AG04450 (cell line): ENCODE results near the gene CELA2B. TPM values are rescaled to one million over a fixed set of nuclear protein-coding genes. Genes with fewer than 3 reads are reported as not detected.

ENCODE experiments used
- CTCF ChIA-PET: fragments of 300-600, 350-600 bp; formaldehyde crosslinking; extraction: SDS; loops from one replicate; lab custom pipeline; 2022; ENCODE audit warnings: antibody characterized with exemption, inconsistent platforms; lab: Charles Lee
- POLR2A ChIA-PET: fragments of 350-600 bp; formaldehyde crosslinking; extraction: SDS; loops from one replicate; lab custom pipeline; 2021; ENCODE audit warnings: antibody characterized with exemption, inconsistent platforms; lab: Yijun Ruan, JAX
- DNase-seq: peaks from one replicate; pipeline ENCODE4 v3.0.0-alpha.2; 2011; ENCODE audit warnings: low read depth, low spot score
- H3K27ac ChIP-seq: one replicate; pipeline ENCODE4 v1.5.1; 2012; ENCODE audit warnings: low read depth, low read length, control low read depth
- H3K27me3 ChIP-seq: one replicate; pipeline ENCODE4 v1.6.0; 2012; ENCODE audit warnings: low read length; ENCODE audit not compliant: control insufficient read depth, insufficient read depth
- H3K4me3 ChIP-seq: 2 replicates; pipeline ENCODE4 v1.5.1; 2011; ENCODE audit warnings: mild to moderate bottlenecking, low read depth, low read length, control low read depth
- H3K9me3 ChIP-seq: 2 replicates; pipeline ENCODE4 v1.5.1; 2012; ENCODE audit warnings: low read length; ENCODE audit not compliant: control insufficient read depth, insufficient read depth
- polyA plus RNA-seq: library from polyadenylated mRNA; depleted of rRNA; stranded (reverse); fragments of >200 nt; gene quantifications from 2 replicates; pipeline ENCODE4 v1.2.3, GENCODE V29; 2011
- TF ChIP-seq, protein P1 (sequence below): IDR thresholded peaks from 2 replicates; pipeline ENCODE4 v1.5.1; 2011; ENCODE audit warnings: low read depth, low read length, control low read depth, inconsistent platforms

The CELA2B gene
- polyA plus RNA-seq, 1 experiment = not detected

DNA sequence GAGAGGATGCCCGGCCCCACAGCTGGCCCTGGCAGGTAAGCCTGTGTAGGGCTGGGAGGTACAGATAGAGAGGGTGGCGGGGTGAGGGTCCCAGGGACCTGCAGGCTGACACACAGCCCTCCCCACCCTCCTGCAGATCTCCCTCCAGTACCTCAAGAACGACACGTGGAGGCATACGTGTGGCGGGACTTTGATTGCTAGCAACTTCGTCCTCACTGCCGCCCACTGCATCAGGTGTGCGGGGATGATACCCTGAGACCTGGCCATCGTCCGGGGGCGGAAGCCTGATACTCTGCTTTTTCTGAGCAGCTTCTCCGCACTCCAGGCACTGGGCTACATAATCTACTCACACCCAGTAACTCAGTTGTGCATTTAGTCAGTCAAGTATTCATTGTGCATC is 35.5 kb upstream of the CELA2B start:
- TF ChIP-seq, protein P1, sequence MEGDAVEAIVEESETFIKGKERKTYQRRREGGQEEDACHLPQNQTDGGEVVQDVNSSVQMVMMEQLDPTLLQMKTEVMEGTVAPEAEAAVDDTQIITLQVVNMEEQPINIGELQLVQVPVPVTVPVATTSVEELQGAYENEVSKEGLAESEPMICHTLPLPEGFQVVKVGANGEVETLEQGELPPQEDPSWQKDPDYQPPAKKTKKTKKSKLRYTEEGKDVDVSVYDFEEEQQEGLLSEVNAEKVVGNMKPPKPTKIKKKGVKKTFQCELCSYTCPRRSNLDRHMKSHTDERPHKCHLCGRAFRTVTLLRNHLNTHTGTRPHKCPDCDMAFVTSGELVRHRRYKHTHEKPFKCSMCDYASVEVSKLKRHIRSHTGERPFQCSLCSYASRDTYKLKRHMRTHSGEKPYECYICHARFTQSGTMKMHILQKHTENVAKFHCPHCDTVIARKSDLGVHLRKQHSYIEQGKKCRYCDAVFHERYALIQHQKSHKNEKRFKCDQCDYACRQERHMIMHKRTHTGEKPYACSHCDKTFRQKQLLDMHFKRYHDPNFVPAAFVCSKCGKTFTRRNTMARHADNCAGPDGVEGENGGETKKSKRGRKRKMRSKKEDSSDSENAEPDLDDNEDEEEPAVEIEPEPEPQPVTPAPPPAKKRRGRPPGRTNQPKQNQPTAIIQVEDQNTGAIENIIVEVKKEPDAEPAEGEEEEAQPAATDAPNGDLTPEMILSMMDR = no peak
- Histone ChIP-seq H3K4me3 (no peak overlapping the region), H3K27me3 (peaks cover 6% of the 10 kb centered on the region), H3K9me3 (no peaks in the 10 kb centered on the region; the same call in 1 of the 2 replicates), H3K27ac (no peak overlapping the region)
- no peak for DNase-seq
- CTCF ChIA-PET = interaction anchor here (1.7 kb wide), 1 partner anchor 9 kb away, joined by 12 read pairs; no protein-coding TSS in a partner anchor
- POLR2A ChIA-PET = no interaction called here

DNA sequence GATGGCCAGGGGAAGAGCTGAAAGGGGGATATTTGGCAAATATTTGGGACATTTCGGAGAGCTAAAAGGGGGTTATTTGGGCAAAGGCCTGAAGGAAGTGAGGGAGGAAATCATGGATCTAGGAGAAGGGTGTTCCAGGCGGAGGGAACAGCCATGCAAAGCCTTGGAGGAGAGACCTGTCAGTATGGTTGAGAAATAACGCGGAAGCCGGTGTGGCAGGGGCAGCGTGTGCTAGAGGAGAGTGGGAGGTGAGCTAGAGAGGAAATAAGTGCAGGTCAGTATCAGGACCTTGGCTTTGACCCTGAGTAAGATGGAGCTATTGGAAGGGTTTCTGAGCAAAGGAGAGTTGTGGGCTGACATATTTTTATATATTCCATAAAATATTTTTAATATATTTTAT is 34.7 kb upstream of the CELA2B start:
- no peak for DNase-seq
- POLR2A ChIA-PET = no interaction called here
- no peak overlapping the region for H3K27ac ChIP-seq

DNA sequence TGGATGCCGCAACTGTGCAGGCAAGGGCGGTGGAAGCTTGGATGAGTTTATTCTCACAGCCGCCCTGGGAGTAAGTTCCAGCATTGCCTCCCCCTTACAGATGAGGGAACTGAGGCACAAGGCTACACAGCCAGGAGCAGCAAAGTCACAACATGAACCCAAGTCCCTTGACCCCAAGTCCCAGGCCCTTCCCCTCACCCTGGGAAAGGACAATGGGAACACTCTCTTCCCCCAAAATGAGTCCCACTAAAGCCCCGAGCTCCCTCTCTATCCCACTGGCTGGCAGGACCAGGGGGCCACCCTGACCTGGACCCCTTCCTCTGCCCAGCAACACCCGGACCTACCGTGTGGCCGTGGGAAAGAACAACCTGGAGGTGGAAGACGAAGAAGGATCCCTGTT is 33.8 kb upstream of the CELA2B start:
- Histone ChIP-seq H3K4me3 (no peak overlapping the region), H3K9me3 (no peaks in the 10 kb centered on the region; the same call in 1 of the 2 replicates), H3K27me3 (peaks cover 9% of the 10 kb centered on the region), H3K27ac (no peak overlapping the region)
- ChIA-PET CTCF (interaction anchor here (2.4 kb wide), 1 partner anchor 11 kb away, joined by 12 read pairs; no protein-coding TSS in a partner anchor), POLR2A (no interaction called here)
- no peak for DNase-seq
- TF ChIP-seq, protein P1 = no peak

More for the DNA sequence above, 34.7 kb upstream of the CELA2B start:
- H3K4me3 ChIP-seq = no peak overlapping the region
- CTCF ChIA-PET = interaction anchor here (1.7 kb wide), 1 partner anchor 10 kb away, joined by 12 read pairs; no protein-coding TSS in a partner anchor
- peaks cover 7% of the 10 kb centered on the region for H3K27me3 ChIP-seq
- no peaks in the 10 kb centered on the region; the same call in 1 of the 2 replicates for H3K9me3 ChIP-seq
- TF ChIP-seq, protein P1 = no peak

DNA sequence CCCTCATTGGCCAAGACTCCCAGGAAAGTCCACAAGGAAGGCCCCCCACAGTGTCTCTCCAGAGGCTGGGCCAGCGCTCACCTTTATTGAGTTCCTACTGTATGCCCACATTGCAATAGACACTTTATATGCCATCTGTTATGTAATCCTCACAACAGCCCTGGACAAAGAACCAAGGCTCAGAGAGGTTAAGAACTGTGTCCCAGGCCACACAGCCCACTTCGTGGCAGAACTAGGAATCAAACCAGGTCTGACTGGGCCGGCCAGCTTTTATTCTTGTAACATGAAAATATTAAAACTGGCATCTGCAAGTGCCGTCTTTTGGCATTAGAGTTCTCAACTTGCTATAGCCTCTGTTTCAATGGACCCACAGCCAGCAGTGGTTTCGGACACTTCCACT is 33.1 kb upstream of the CELA2B start:
- no peak for DNase-seq
- H3K27me3 ChIP-seq = peaks cover 14% of the 10 kb centered on the region
- CTCF ChIA-PET = interaction anchor here (0.8 to 2.4 kb wide), 3 partner anchors 10 to 119 kb away, joined by 3 to 12 read pairs (median 4); no protein-coding TSS in a partner anchor
- TF ChIP-seq, protein P1 = no peak
- H3K27ac ChIP-seq = no peak overlapping the region
- H3K9me3 ChIP-seq = no peaks in the 10 kb centered on the region; the same call in 1 of the 2 replicates
- no peak overlapping the region for H3K4me3 ChIP-seq
- POLR2A ChIA-PET = no interaction called here

DNA sequence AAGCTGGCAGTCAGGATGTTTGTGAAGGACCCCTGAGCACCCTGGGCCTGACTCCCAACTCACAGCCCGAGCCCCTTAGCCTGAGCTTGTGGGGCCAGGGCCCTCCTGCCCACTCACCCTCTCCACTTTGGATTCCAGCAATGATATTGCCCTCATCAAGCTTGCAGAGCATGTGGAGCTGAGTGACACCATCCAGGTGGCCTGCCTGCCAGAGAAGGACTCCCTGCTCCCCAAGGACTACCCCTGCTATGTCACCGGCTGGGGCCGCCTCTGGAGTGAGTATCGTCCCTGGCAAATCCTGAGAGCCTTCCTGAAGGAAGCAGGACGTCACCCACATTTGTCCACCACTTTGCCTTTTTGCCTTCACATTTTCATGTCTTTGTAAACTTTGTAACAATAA is 32.6 kb upstream of the CELA2B start:
- CTCF ChIA-PET = interaction anchor here (1.2 to 2.4 kb wide), 2 partner anchors 10 to 12 kb away, joined by 3 to 12 read pairs; no protein-coding TSS in a partner anchor
- DNase-seq = no peak
- Histone ChIP-seq H3K27me3 (peaks cover 14% of the 10 kb centered on the region), H3K27ac (no peak overlapping the region), H3K9me3 (no peaks in the 10 kb centered on the region; the same call in 1 of the 2 replicates), H3K4me3 (no peak overlapping the region)
- TF ChIP-seq, protein P1 = no peak
- POLR2A ChIA-PET = no interaction called here
